Mucosa of stomach (tissue), 1 donor: ENCODE measurements around the gene TMEM63C.

Experiments used
- H3K27me3 ChIP-seq: one replicate; pipeline ENCODE4 v1.7.0; 2013; ENCODE audit warnings: mild to moderate bottlenecking, low read length; ENCODE audit not compliant: control insufficient read depth, insufficient read depth
- H3K36me3 ChIP-seq: one replicate; pipeline ENCODE4 v1.7.0; 2013; ENCODE audit warnings: low read length; ENCODE audit not compliant: control insufficient read depth, insufficient read depth
- H3K4me1 ChIP-seq: one replicate; pipeline ENCODE4 v1.7.0; 2013; ENCODE audit warnings: mild to moderate bottlenecking, low read length; ENCODE audit not compliant: control insufficient read depth, insufficient read depth
- H3K4me3 ChIP-seq: one replicate; pipeline ENCODE4 v1.7.0; 2013; ENCODE audit warnings: low read length
- H3K9ac ChIP-seq: one replicate; pipeline ENCODE4 v1.7.0; 2013; ENCODE audit warnings: mild to moderate bottlenecking, low read length, moderate library complexity
- H3K9me3 ChIP-seq: one replicate; pipeline ENCODE4 v1.7.0; 2013; ENCODE audit warnings: mild to moderate bottlenecking, low read length, moderate library complexity; ENCODE audit not compliant: control insufficient read depth
- donor health status: Pancreatic carcinoma.

Gene TMEM63C

DNA sequence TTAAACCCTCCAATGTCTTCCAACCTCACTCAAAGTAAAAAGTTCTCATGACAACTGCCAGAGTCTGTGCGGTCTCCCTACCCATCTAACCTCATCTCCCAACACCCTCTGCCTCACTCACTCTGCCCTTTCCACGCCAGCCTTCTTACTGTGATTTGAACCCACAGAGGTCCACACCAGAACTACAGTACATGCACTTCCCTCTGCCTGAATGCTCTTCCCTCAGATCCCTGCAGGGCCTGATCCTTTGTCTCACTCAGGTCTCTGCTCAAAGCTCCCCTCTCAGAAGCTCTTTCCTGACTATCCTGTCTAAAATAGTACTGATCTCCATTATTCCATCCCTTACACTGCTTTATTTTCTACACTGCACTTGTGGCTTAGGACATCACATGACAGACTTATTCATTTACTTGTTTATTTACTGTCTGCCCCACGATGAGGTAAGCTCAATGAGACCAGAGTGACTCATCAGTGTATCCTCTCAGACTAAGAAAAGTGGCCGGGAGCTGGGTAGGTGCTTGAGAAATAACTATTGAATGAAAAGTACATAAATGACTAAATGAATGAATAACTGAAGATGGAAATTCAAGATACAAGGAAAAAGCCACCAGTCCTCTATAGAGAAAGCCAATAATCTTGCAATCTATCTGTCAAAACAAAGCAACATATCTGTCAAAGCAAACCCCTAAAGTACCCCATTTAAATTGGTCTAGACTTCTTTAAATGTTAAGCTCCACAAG, 122.0 kb downstream of the TMEM63C start:
- H3K9ac ChIP-seq: no peak overlapping the region
- H3K9me3 ChIP-seq: no peaks in the 10 kb centered on the region
- no peaks in the 10 kb centered on the region for H3K36me3 ChIP-seq
- no peaks in the 10 kb centered on the region for H3K27me3 ChIP-seq
- H3K4me3 ChIP-seq: no peak overlapping the region
- H3K4me1 ChIP-seq: peaks cover 29% of the 10 kb centered on the region

DNA sequence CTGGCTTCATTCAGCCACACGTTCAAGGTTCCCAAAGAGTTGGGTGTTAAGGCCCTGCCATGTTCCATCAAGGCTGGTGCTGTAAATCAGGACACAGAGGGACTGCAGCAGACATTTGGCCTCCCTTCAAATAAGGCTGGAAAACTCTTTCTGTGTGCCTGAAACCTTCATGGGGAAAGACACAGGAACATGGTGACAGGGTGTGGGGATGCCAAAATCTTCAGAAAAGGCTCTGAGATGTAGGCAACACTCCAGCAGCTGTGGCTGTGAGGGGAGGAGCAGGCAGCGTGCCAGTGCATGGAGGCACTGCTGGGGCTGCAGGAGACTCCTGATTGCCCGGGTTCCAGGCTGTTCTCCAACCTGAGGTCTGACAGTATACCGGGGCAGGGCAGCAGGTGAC, 124.1 kb downstream of the TMEM63C start:
- H3K4me3 ChIP-seq: no peak overlapping the region
- H3K4me1 ChIP-seq: peaks cover 20% of the 10 kb centered on the region
- H3K27me3 ChIP-seq: no peaks in the 10 kb centered on the region
- no peaks in the 10 kb centered on the region for H3K9me3 ChIP-seq
- H3K36me3 ChIP-seq: no peaks in the 10 kb centered on the region
- no peak overlapping the region for H3K9ac ChIP-seq

DNA sequence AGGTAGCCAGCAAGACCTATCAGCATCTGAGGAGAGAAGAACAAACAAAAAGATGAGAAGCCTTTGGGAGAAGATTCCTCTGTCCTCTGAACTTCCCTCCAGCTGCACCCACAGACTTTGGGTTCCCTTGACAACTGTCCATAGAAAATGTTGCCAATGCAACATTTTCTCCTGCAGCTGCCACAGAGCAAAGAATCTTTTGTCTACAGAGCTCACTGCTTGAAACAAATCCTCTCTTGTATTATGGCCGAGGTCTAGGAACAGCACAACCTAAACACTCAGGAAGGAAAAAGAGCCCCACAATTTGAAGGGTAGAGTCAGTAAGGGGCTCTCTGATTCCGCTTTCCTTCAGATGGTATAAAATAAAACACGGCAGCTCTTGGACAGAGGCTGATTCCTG, 124.8 kb downstream of the TMEM63C start:
- H3K36me3 ChIP-seq: no peaks in the 10 kb centered on the region
- no peak overlapping the region for H3K4me3 ChIP-seq
- no peak overlapping the region for H3K9ac ChIP-seq
- no peaks in the 10 kb centered on the region for H3K9me3 ChIP-seq
- H3K4me1 ChIP-seq: peaks cover 12% of the 10 kb centered on the region
- no peaks in the 10 kb centered on the region for H3K27me3 ChIP-seq

DNA sequence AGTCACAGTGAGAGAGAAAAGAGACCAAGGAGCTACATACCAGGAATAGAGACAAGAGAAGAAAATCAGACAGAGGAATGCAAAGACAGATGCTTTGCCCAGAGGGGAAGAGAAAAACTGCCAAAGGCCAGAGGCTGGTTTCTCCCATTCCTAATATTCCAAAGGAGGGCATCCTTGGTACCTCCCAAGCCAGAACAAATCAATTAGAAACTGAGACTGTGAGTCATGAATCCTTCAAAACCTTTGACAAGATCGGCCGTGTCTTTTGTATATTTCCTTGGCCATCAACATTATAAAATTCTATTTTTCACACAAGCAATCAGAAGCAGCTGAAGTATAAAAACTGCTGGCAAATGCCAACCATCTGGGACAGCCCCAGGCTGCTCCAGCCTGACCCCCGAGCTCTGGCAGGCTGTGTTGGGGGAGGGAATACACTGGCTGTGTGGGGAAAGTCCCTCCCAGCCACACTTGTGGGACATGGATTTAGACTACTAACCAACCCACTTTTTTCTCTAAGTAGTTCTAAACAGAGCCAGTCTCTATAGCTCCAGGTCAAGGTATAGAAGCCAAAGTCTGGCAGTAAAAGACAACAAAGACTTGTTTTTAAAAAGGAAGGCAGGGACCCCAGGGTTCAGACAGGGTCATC, 125.4 kb downstream of the TMEM63C start:
- H3K36me3 ChIP-seq: no peaks in the 10 kb centered on the region
- no peaks in the 10 kb centered on the region for H3K27me3 ChIP-seq
- no peaks in the 10 kb centered on the region for H3K9me3 ChIP-seq
- H3K4me3 ChIP-seq: no peak overlapping the region
- no peak overlapping the region for H3K9ac ChIP-seq
- peaks cover 11% of the 10 kb centered on the region for H3K4me1 ChIP-seq
